Rectal smooth muscle tissue (tissue), 1 donor: ENCODE data around the gene LRCH3.
"Not testable (repeated sequence)": the region's sequence is repeated elsewhere in the genome, so short reads cannot be mapped to it uniquely, and the experiment has no call there.

ENCODE experiments used
- H3K27ac ChIP-seq: one replicate; pipeline ENCODE4 v1.7.0; 2013; ENCODE audit warnings: low read depth, low read length, inconsistent platforms
- H3K27me3 ChIP-seq: one replicate; pipeline ENCODE4 v1.7.0; 2013; ENCODE audit warnings: low read length; ENCODE audit not compliant: control insufficient read depth, insufficient read depth
- H3K36me3 ChIP-seq: one replicate; pipeline ENCODE4 v1.7.0; 2013; ENCODE audit warnings: low read length; ENCODE audit not compliant: control insufficient read depth, insufficient read depth
- H3K4me1 ChIP-seq: one replicate; pipeline ENCODE4 v1.7.0; 2013; ENCODE audit warnings: low read length; ENCODE audit not compliant: control insufficient read depth, insufficient read depth
- H3K4me3 ChIP-seq: one replicate; pipeline ENCODE4 v1.7.0; 2013; ENCODE audit warnings: low read length
- H3K9ac ChIP-seq: one replicate; pipeline ENCODE4 v1.7.0; 2013; ENCODE audit warnings: low read length

The LRCH3 gene

DNA sequence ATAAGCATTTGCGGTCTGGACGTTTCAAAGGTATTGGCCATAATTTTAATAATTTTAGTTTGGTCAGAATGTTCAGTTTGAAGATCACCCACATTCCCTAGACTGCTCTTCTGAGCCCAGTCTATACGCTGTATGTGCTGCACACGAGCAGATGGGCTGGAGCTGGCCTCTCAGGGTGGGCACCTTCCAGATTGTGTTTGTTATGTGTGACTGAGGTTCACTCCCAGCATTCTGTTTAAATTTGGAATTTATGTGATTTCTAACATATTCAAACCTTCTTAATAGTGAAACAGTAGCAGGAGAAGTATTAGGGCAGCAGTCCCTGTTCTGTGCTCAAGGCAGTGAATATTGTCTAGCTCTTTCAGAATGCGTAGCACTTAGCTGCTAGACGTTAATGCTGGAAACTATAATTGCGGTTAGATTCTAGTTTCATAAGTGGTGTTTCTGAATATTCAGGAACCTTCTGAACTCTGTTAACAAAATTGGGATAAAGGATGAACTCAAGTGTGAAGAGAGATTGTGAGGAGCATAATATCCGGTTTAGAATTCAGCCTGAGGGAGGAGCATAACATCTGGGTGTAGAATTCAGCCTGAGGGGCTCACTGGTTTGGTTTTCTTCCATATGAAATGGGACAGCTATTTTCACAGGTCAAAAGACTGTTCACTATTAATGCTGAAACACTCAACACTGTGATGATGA lies 90.4 kb downstream of the LRCH3 start:
- Histone ChIP-seq H3K27me3 (no peaks in the 10 kb centered on the region), H3K4me3 (no peak overlapping the region), H3K4me1 (no peaks in the 10 kb centered on the region), H3K36me3 (peaks cover 14% of the 10 kb centered on the region), H3K27ac (no peak overlapping the region), H3K9ac (no peak overlapping the region)

DNA sequence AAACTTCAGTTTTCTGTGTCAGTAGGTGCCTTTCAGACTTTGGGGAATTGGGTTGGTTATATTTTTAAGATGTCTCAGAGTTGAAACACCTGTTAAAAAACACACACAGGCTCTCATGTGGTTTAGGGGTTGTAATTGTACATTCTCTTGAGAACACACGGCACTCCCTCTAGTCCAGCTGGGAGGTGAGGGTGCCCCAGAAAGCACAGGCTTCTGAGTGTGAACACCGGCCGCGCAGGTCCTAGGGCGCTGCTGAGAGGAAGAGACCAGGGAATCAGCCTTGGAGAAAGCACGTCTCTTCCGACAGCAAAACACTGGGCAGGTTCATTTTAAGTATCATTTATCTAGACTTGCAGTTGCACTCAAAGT lies 90.9 kb downstream of the LRCH3 start:
- H3K27me3 ChIP-seq: no peaks in the 10 kb centered on the region
- H3K4me1 ChIP-seq: no peaks in the 10 kb centered on the region
- H3K4me3 ChIP-seq: no peak overlapping the region
- peaks cover 14% of the 10 kb centered on the region for H3K36me3 ChIP-seq
- no peak overlapping the region for H3K9ac ChIP-seq
- H3K27ac ChIP-seq: no peak overlapping the region

DNA sequence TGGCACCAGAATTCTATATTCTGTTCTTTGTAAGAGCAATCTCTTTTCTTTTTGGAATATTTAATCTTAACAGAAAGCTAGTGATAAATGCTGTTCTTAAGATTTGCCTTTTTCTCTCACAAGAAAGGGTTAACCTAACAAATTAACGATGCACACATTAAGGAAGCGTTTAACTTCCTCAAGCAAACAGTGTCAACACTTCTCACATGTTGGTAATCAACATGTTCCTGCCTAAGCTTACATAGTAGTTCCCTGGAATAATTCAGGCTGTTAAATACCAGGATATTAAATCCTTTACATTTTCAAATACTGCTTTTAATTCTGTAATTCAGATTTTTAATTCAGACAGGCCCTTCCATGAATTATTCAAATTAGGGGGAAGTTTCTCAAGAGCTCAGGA lies 91.5 kb downstream of the LRCH3 start:
- peaks cover 14% of the 10 kb centered on the region for H3K36me3 ChIP-seq
- no peaks in the 10 kb centered on the region for H3K27me3 ChIP-seq
- no peak overlapping the region for H3K9ac ChIP-seq
- no peaks in the 10 kb centered on the region for H3K4me1 ChIP-seq
- H3K27ac ChIP-seq: no peak overlapping the region
- H3K4me3 ChIP-seq: no peak overlapping the region

DNA sequence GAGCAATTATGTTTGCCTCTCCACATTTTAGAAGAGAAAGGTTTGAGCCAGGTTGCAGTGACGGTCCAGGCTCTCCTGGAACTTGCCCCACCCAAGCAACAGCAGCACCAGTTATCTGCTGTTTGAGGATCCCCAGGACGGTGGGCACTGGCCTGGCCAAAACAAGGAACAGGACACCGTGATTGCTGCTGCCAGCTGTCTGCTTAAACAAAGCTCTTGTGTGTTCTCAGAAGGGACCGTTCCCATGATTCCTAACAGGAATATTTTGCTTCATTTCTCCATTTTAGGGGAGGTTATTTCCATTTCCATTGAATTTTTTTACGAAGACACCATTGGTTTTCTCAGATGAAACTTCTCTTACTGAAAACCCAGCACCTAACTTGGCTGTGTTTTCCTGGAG lies 92.5 kb downstream of the LRCH3 start:
- no peak overlapping the region for H3K4me3 ChIP-seq
- H3K9ac ChIP-seq: no peak overlapping the region
- H3K27me3 ChIP-seq: no peaks in the 10 kb centered on the region
- H3K36me3 ChIP-seq: peaks cover 7% of the 10 kb centered on the region
- H3K27ac ChIP-seq: no peak overlapping the region
- no peaks in the 10 kb centered on the region for H3K4me1 ChIP-seq

DNA sequence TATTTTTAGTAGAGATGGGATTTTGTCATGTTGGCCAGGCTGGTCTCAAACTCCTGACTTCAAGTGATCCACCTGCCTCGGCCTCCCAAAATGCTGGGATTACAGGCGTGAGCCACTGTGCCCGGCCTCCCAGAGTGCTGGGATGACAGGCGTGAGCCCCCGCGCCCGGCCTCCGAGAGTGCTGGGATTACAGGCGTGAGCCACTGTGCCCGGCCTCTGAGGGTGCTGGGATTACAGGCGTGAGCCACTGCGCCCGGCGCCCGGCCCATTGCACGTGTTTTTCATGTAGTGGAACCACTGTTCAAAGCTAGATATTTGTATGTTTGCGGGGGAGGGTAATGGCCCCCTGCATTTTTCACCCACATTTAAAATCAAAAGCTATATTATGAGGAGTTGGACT lies 93.3 kb downstream of the LRCH3 start:
- not testable (repeated sequence) for H3K36me3 ChIP-seq, H3K27ac ChIP-seq, H3K9ac ChIP-seq, H3K27me3 ChIP-seq, H3K4me1 ChIP-seq, H3K4me3 ChIP-seq

DNA sequence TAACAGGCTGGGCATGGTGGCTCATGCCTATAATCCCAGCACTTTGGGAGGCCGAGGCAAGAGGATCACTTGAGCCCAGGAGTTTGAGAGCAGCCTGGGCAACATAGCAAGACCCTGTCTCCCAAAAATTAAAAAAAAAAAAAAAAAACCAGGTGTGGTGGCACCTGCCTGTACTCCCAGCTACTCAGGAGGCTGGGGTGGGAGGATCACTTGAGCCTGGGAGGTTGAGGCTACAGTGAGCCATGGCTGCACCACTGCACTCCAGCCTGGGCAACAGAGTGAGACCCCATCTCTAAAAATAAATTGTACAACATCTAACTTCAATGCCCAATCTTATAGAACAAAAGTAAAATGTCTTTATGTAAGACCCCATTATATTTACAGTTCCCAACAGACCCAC lies 95.0 kb downstream of the LRCH3 start:
- not testable (repeated sequence) for H3K36me3 ChIP-seq, H3K27me3 ChIP-seq, H3K4me3 ChIP-seq, H3K27ac ChIP-seq, H3K9ac ChIP-seq, H3K4me1 ChIP-seq

DNA sequence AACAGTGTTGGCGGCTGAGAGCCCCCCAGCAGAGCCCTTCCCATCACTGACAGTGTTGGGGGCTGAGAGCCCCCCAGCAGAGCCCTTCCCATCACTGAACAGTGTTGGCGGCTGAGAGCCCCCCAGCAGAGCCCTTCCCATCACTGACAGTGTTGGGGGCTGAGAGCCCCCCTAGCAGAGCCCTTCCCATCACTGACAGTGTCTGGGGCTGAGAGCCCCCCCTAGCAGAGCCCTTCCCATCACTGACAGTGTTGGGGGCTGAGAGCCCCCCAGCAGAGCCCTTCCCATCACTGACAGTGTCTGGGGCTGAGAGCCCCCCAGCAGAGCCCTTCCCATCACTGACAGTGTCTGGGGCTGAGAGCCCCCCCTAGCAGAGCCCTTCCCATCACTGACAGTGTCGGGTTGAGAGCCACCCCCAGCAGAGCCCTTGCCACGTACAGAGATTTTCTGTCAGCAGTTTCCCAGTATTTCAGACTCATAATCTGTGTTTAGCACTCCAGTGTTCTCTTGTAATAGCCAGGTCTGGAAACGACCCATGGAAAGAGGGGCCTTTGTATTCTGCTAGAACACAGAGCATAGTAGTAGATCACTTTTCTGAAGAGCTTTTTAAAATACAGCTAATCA lies 96.5 kb downstream of the LRCH3 start:
- not testable (repeated sequence) for H3K27ac ChIP-seq, H3K4me1 ChIP-seq, H3K4me3 ChIP-seq, H3K9ac ChIP-seq, H3K36me3 ChIP-seq, H3K27me3 ChIP-seq

DNA sequence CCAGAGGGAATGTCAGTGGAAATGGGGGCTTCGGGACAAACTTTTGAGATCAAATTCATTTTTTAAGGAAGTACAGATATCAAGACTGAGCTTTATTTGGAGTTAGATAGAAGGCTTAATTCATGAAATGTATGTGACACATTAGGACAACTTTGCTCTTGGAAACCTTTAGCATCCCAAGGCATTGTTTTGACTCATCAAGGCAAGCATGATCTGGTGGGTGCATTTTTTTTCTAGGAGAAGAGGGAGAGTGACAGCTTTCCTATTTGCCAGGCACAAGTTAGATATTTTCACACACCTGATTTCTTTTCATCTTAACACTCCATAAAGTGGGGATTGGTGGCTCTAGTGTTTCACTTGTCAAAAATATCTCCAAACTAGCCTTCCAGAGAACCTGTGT lies 97.5 kb downstream of the LRCH3 start:
- Histone ChIP-seq H3K27ac (no peak overlapping the region), H3K4me1 (no peaks in the 10 kb centered on the region), H3K36me3 (no peaks in the 10 kb centered on the region), H3K4me3 (no peak overlapping the region), H3K9ac (no peak overlapping the region), H3K27me3 (no peaks in the 10 kb centered on the region)

DNA sequence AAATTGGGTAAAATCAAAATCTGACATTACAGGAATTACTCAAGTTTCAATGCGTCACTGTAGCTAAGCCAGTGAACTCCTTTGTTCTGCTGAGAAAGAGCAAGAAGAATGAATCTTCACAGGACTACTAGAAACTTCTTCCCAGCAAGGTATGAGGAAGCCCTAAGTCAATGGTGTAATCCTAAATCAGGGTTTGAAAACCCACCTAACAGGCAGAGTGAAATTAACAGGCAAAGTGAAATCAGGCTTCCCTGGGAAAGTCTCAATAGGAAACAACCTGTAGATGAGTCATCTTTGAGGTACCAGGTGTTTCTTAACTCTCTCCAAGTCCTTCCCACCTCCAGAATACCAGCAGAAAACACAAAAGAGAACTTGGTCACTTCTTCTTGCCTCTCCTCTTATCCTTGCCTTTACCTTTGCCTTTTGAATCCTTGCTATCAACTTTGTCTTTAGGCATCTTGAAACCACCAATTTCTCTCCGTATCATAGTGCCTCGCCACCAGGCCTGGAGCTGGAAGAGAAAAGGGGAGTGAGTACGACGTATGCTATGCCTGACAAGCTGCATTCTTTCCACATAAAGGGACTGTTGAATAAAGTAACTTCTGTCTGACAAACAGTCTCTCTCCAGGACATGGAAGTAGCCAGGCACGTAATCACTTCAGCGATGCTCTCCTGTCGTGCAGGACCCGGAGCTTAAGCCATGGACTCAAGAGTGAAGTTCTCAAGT lies 98.3 kb downstream of the LRCH3 start:
- no peak overlapping the region for H3K9ac ChIP-seq

DNA sequence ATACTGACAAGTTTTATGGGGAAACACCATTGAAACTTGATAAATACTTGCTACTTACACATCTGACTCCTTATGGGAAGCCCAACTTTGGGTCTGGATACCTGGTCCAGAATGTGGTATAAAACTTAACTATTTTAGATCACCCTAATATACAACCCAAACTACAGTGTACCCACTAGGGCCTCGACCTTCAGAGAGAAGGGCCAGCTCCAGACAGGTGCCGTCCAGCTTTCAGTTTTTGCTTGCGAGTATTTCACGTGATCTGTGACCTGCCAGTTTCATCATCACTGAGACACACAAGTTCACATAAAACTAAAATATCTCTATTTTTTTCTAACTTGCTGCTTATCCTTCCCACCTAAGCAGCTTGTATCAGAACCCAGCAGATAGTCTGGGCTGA lies 99.6 kb downstream of the LRCH3 start:
- no peaks in the 10 kb centered on the region for H3K36me3 ChIP-seq

More for the DNA sequence above, 98.3 kb downstream of the LRCH3 start:
- no peaks in the 10 kb centered on the region for H3K36me3 ChIP-seq
- H3K4me3 ChIP-seq: no peak overlapping the region
- no peak overlapping the region for H3K27ac ChIP-seq
- no peaks in the 10 kb centered on the region for H3K27me3 ChIP-seq
- H3K4me1 ChIP-seq: no peaks in the 10 kb centered on the region

DNA sequence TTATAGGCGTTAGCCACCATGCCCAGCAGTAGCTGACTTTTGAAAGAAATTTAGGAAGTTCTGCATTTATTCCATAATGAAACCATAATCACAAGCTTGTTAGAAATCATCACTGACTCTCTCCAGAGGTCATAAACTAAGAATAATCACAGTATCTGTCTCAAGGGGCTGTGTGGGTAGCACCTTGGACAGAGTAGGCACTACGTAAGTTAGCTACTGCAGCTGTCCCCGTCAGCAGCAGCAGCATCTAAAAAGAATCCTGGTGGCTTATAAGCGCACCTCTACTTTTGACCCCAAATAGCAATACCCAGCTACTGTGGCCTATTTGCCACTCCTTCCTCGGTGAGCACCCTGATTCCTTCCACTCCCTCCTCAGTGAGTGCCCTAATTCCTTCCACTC lies 101.1 kb downstream of the LRCH3 start:
- no peaks in the 10 kb centered on the region for H3K36me3 ChIP-seq
- no peaks in the 10 kb centered on the region for H3K4me1 ChIP-seq
- no peak overlapping the region for H3K4me3 ChIP-seq
- H3K27me3 ChIP-seq: no peaks in the 10 kb centered on the region
- no peak overlapping the region for H3K27ac ChIP-seq
- H3K9ac ChIP-seq: no peak overlapping the region

More for the DNA sequence above, 99.6 kb downstream of the LRCH3 start:
- Histone ChIP-seq H3K9ac (no peak overlapping the region), H3K27me3 (no peaks in the 10 kb centered on the region), H3K4me1 (no peaks in the 10 kb centered on the region), H3K4me3 (no peak overlapping the region), H3K27ac (no peak overlapping the region)

DNA sequence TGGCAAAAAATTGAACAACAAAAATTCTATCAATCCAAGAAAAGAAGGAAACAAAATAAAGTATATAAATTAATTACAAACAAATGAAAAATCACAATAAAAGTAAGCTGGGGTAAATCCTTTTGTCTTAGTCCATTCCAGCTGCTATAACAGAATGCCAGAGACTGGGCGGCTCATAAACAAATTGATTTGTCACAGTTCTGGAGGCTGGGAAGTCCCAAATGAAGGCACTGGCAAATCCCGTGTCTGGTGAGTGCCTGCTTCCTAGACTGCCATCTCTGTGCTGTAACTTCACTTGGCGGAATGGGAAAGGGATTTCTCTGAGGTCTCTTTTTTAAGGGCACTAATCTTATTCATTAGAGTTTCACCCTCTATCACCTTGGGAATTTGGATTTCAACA lies 105.4 kb downstream of the LRCH3 start:
- Histone ChIP-seq H3K36me3 (no peaks in the 10 kb centered on the region), H3K4me3 (no peak overlapping the region), H3K9ac (no peak overlapping the region), H3K27ac (no peak overlapping the region), H3K4me1 (no peaks in the 10 kb centered on the region), H3K27me3 (no peaks in the 10 kb centered on the region)
